HepG2 (cell line): Measurements from ENCODE around the gene MAML1. TPM values are rescaled to one million over a fixed set of nuclear protein-coding genes. Genes with fewer than 3 reads are reported as not detected.

Experiments
- HMG20A ChIP-seq: IDR thresholded peaks from 2 replicates; pipeline ENCODE4 v1.6.1; 2016; ENCODE audit warnings: borderline replicate concordance
- HOXD1 ChIP-seq: sonication (generic); formaldehyde crosslinking; IDR thresholded peaks from 2 replicates; pipeline ENCODE4 v1.5.0; 2020; ENCODE audit warnings: missing genetic modification reagents
- ISL2 ChIP-seq: sonication (generic); formaldehyde crosslinking; IDR thresholded peaks from 2 replicates; pipeline ENCODE4 v1.5.0; 2020; ENCODE audit warnings: missing genetic modification reagents
- MED1 ChIP-seq: sonication (generic); formaldehyde crosslinking; IDR thresholded peaks from 2 replicates; pipeline ENCODE4 v1.4.0; 2020; ENCODE audit warnings: missing genetic modification reagents
- POGZ ChIP-seq: sonication (generic); formaldehyde crosslinking; IDR thresholded peaks from 2 replicates; pipeline ENCODE4 v1.4.0; 2020; ENCODE audit warnings: mild to moderate bottlenecking, missing genetic modification reagents
- POLR2AphosphoS5 ChIP-seq: IDR thresholded peaks from 2 replicates; pipeline ENCODE4 v1.6.1; 2012; ENCODE audit warnings: low read depth, low read length
- SRSF1 ChIP-seq: fragments of 200-400 bp; formaldehyde crosslinking; optimal IDR thresholded peaks from 2 replicates; pipeline ENCODE3; 2017; ENCODE audit warnings: mild to moderate bottlenecking, low read depth, low read length, moderate library complexity
- ZEB1 ChIP-seq: IDR thresholded peaks from 2 replicates; pipeline ENCODE4 v1.6.1; 2012; ENCODE audit warnings: mild to moderate bottlenecking, low read depth, inconsistent platforms; ENCODE audit not compliant: insufficient replicate concordance
- ZKSCAN5 ChIP-seq: sonication (generic); formaldehyde crosslinking; IDR thresholded peaks from 2 replicates; pipeline ENCODE4 v1.5.1; 2020; ENCODE audit warnings: mild to moderate bottlenecking, missing genetic modification reagents
- ZNF530 ChIP-seq: sonication (generic); formaldehyde crosslinking; IDR thresholded peaks from 2 replicates; pipeline ENCODE4 v1.5.0; 2020; ENCODE audit warnings: low read depth, mild to moderate bottlenecking, missing genetic modification reagents
- ZNF614 ChIP-seq: IDR thresholded peaks from 2 replicates; pipeline ENCODE4 v1.6.1; 2018; ENCODE audit warnings: missing biosample characterization, missing genetic modification reagents, inconsistent platforms, borderline replicate concordance
- ZNF672 ChIP-seq: sonication (generic); formaldehyde crosslinking; IDR thresholded peaks from 2 replicates; pipeline ENCODE4 v1.8.1; 2022; ENCODE audit warnings: missing genetic modification reagents
- ZNF709 ChIP-seq: sonication (generic); formaldehyde crosslinking; IDR thresholded peaks from 2 replicates; pipeline ENCODE4 v1.5.0; 2020; ENCODE audit warnings: mild to moderate bottlenecking, missing genetic modification reagents
- ZNF879 ChIP-seq: sonication (generic); formaldehyde crosslinking; IDR thresholded peaks from 2 replicates; pipeline ENCODE4 v1.8.1; 2023; ENCODE audit warnings: missing genetic modification reagents
- polyA plus RNA-seq, 8 experiments: library from polyadenylated mRNA; depleted of rRNA in 3 of 8; stranded (reverse) in 7 of 8; unstranded in 1 of 8; fragments of >200 nt; fragmentation: Illumina TruSeq in 4 of 8; extraction: Trizol in 4 of 8; gene quantifications; 2 replicates each; pipeline versions ENCODE4 v1.2.1 to v1.2.3, GENCODE V29; 2011 to 2016; ENCODE audit warnings: low read depth in 4 of 8, missing spikeins in 1 of 8, mixed read lengths in 1 of 8; ENCODE audit not compliant: insufficient read depth in 1 of 8
- total RNA-seq, 5 experiments: library from RNA; depleted of rRNA; stranded (reverse); fragments of >200 nt; fragmentation: Illumina TruSeq; extraction: Trizol; gene quantifications; 2 replicates each; pipeline ENCODE4 v1.2.3, GENCODE V29; 2016; ENCODE audit warnings: low read depth in 1 of 5
- TF ChIP-seq, protein P1 (sequence below): IDR thresholded peaks from 2 replicates; pipeline ENCODE4 v1.6.1; 2016; ENCODE audit warnings: control low read depth
- TF ChIP-seq, protein P2 (sequence below): sonication (generic); formaldehyde crosslinking; IDR thresholded peaks from 2 replicates; pipeline ENCODE4 v1.5.0; 2020; ENCODE audit warnings: mild to moderate bottlenecking, missing genetic modification reagents, borderline replicate concordance
- TF ChIP-seq, protein P3 (sequence below): sonication (generic); formaldehyde crosslinking; IDR thresholded peaks from 2 replicates; pipeline ENCODE4 v1.5.1; 2020; ENCODE audit warnings: mild to moderate bottlenecking, missing genetic modification reagents, borderline replicate concordance

Gene MAML1
- total and polyA plus RNA-seq, 2 of the 13 experiments (the other 11 are each of a cell fraction or from before 2014, with no cell fraction given) = 10.0 to 10.8 TPM

DNA sequence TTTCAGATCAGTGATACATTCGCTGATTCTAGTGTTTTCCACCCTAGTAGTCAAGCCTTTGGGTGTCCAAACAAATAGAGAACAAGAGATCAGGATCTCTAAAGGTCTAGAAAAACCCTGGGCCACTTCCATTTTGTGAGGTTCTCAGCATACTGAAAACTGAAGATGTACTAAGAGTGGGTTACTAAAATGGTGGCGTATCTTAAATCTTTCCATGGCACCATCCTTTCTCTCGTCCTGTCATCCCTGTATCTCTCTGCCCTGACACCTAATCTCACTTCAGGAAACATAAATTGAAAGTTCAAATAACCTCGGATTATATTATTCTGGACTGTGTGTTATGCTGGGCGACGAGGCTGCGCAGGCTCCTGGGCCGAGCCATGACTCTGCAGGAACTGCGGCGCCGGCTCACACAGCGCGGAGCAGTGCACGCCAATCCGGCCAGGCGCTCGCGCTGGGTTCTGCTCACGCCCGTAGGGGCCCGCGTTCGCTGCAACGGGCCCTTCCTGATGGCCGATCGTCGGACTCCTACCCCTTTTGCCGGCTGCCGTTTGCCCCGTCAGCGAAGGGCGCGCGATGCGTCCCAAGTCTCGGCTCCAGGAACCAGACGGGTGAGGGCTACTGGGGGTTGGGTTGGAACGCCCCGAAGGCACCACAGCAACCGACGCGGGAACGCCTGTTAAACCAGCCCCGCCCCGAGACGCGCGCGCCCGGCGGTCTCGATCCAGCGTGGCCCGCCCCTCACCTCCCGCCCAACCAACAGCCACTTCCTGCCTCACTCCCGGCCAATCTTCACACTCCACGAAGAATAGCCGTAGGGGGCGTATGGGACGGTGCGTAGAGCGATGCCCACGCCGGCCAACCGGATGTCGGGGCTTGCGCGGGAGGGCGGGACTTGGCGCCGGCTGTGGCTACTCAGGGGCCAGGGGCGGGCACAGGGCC is 34.4 kb upstream of the MAML1 start (continued):
- no peak for TF ChIP-seq ZNF672
- TF ChIP-seq ZEB1 = no peak
- peak; percentile 66 for TF ChIP-seq POLR2AphosphoS5
- peak; percentile 51; the same call in 1 of the 2 replicates for TF ChIP-seq HOXD1 (CRISPR knock-in tag)
- TF ChIP-seq ZNF709 (CRISPR knock-in tag) = no peak
- TF ChIP-seq ZNF614 = no peak
- TF ChIP-seq ZNF530 (CRISPR knock-in tag) = no peak
- TF ChIP-seq, protein P1, sequence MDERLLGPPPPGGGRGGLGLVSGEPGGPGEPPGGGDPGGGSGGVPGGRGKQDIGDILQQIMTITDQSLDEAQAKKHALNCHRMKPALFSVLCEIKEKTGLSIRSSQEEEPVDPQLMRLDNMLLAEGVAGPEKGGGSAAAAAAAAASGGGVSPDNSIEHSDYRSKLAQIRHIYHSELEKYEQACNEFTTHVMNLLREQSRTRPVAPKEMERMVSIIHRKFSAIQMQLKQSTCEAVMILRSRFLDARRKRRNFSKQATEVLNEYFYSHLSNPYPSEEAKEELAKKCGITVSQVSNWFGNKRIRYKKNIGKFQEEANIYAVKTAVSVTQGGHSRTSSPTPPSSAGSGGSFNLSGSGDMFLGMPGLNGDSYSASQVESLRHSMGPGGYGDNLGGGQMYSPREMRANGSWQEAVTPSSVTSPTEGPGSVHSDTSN (CRISPR knock-in tag) = peak; percentile 96
- TF ChIP-seq, protein P2, sequence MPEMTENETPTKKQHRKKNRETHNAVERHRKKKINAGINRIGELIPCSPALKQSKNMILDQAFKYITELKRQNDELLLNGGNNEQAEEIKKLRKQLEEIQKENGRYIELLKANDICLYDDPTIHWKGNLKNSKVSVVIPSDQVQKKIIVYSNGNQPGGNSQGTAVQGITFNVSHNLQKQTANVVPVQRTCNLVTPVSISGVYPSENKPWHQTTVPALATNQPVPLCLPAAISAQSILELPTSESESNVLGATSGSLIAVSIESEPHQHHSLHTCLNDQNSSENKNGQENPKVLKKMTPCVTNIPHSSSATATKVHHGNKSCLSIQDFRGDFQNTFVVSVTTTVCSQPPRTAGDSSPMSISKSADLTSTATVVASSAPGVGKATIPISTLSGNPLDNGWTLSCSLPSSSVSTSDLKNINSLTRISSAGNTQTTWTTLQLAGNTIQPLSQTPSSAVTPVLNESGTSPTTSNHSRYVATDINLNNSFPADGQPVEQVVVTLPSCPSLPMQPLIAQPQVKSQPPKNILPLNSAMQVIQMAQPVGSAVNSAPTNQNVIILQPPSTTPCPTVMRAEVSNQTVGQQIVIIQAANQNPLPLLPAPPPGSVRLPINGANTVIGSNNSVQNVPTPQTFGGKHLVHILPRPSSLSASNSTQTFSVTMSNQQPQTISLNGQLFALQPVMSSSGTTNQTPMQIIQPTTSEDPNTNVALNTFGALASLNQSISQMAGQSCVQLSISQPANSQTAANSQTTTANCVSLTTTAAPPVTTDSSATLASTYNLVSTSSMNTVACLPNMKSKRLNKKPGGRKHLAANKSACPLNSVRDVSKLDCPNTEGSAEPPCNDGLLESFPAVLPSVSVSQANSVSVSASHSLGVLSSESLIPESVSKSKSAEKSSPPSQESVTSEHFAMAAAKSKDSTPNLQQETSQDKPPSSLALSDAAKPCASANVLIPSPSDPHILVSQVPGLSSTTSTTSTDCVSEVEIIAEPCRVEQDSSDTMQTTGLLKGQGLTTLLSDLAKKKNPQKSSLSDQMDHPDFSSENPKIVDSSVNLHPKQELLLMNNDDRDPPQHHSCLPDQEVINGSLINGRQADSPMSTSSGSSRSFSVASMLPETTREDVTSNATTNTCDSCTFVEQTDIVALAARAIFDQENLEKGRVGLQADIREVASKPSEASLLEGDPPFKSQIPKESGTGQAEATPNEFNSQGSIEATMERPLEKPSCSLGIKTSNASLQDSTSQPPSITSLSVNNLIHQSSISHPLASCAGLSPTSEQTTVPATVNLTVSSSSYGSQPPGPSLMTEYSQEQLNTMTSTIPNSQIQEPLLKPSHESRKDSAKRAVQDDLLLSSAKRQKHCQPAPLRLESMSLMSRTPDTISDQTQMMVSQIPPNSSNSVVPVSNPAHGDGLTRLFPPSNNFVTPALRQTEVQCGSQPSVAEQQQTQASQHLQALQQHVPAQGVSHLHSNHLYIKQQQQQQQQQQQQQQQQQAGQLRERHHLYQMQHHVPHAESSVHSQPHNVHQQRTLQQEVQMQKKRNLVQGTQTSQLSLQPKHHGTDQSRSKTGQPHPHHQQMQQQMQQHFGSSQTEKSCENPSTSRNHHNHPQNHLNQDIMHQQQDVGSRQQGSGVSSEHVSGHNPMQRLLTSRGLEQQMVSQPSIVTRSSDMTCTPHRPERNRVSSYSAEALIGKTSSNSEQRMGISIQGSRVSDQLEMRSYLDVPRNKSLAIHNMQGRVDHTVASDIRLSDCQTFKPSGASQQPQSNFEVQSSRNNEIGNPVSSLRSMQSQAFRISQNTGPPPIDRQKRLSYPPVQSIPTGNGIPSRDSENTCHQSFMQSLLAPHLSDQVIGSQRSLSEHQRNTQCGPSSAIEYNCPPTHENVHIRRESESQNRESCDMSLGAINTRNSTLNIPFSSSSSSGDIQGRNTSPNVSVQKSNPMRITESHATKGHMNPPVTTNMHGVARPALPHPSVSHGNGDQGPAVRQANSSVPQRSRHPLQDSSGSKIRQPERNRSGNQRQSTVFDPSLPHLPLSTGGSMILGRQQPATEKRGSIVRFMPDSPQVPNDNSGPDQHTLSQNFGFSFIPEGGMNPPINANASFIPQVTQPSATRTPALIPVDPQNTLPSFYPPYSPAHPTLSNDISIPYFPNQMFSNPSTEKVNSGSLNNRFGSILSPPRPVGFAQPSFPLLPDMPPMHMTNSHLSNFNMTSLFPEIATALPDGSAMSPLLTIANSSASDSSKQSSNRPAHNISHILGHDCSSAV (CRISPR knock-in tag) = no peak
- TF ChIP-seq MED1 (CRISPR knock-in tag) = peak; percentile 52
- TF ChIP-seq, protein P3, sequence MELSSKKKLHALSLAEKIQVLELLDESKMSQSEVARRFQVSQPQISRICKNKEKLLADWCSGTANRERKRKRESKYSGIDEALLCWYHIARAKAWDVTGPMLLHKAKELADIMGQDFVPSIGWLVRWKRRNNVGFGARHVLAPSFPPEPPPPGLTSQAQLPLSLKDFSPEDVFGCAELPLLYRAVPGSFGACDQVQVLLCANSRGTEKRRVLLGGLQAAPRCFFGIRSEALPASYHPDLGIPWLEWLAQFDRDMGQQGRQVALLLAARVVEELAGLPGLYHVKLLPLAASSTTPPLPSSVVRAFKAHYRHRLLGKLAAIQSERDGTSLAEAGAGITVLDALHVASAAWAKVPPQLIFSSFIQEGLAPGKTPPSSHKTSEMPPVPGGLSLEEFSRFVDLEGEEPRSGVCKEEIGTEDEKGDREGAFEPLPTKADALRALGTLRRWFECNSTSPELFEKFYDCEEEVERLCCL (CRISPR knock-in tag) = no peak; the same call in 1 of the 2 replicates
- peak; percentile 63; the same call in 1 of the 2 replicates for TF ChIP-seq POGZ (CRISPR knock-in tag)
- peak; percentile 80 for TF ChIP-seq SRSF1
- no peak for TF ChIP-seq ZNF879 (CRISPR knock-in tag)
- no peak for TF ChIP-seq HMG20A (CRISPR knock-in tag)
- peak; percentile 53; the same call in 1 of the 2 replicates for TF ChIP-seq ZKSCAN5
- TF ChIP-seq ISL2 (CRISPR knock-in tag) = peak; percentile 36; the same call in 1 of the 2 replicates
